NCI-H1105 (cell line): ENCODE results near the gene PLPPR3.

Experiments used
- DNase-seq: peaks from one replicate; lab custom pipeline; 2025; lab: John Stamatoyannopoulos, UW

Gene PLPPR3

GRCh38 chr19:808423-808775, 13.4 kb downstream of the PLPPR3 start:
- no peak for DNase-seq

- DNase-seq = no peak
Measured at GRCh38 chr19:807627-808422, 13.9 kb downstream of the PLPPR3 start.

- DNase-seq = no peak
Measured at GRCh38 chr19:806815-807421, 14.8 kb downstream of the PLPPR3 start.

- no peak for DNase-seq
Measured at GRCh38 chr19:805600-806550, 15.9 kb downstream of the PLPPR3 start.

- DNase-seq = no peak
Measured at GRCh38 chr19:805166-805551, 16.6 kb downstream of the PLPPR3 start.

- DNase-seq = no peak
Measured at GRCh38 chr19:804419-805165, 17.2 kb downstream of the PLPPR3 start.

GRCh38 chr19:803686-804418, 17.9 kb downstream of the PLPPR3 start:
- DNase-seq = no peak

- no peak for DNase-seq
Measured at GRCh38 chr19:803099-803561, 18.6 kb downstream of the PLPPR3 start.

- DNase-seq = no peak
Measured at GRCh38 chr19:802498-803098, 19.2 kb downstream of the PLPPR3 start.

- no peak for DNase-seq
Measured at GRCh38 chr19:801861-802497, 19.8 kb downstream of the PLPPR3 start.

- DNase-seq = no peak
Measured at GRCh38 chr19:801030-801860, 20.5 kb downstream of the PLPPR3 start.

- no peak for DNase-seq
Measured at GRCh38 chr19:800360-801029, 21.3 kb downstream of the PLPPR3 start.

- no peak for DNase-seq
Measured at GRCh38 chr19:799076-799881, 22.5 kb downstream of the PLPPR3 start.

GRCh38 chr19:798415-799075, 23.2 kb downstream of the PLPPR3 start:
- DNase-seq = no peak

- peak; percentile 77 for DNase-seq
Measured at GRCh38 chr19:797528-798414, 24.0 kb downstream of the PLPPR3 start.
